ENCODE measurements around the gene PER1. TPM values are rescaled to one million over a fixed set of nuclear protein-coding genes. Genes with fewer than 3 reads are reported as not detected.
"Not testable (repeated sequence)": the region's sequence is repeated elsewhere in the genome, so short reads cannot be mapped to it uniquely, and the experiment has no call there.

PER1 gene
- total RNA-seq, 5 donors from 2014 or later (not counting 1 experiment from before 2014, with no cell fraction given), result 62.6 to 1,675 (median 82.4) TPM

DNA sequence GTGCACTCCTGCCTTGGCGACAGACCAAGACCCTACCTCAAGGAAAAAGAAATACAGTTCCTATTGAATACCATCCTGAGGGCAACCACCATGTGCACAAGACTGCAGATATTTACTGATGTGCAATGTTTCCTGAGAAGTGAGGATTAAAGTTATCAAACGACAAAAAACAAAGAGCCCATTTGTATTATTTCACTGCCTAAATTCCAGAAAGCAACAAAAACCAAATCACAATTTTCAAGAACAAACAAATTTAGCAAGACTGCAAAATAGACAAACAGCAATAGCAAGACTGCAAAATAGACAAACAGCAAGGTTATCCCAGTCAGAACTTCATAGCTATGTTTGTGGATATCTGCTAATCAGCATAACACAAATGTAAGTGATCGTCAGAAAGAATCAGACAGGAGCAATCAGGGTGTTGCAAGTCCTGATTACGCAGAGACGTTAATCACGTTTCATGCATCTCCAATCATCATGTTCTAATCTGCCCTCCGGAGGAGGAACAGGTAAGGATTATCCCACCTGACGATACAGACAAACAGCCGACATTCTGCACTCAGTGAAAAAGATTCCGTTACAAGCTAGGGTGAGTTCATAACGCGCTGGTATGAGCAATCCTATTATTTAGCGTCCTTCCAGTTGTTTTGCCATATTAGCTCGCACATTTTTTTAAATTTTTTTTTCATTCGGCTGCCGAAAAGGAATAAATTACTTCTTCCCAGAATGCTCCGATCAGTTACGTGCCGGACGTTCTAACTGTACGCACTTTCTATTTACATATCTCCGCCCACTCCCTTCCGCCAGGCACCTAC is 21.1 kb upstream of the PER1 start:
- peak overlapping the region; percentile 100 for H3K27ac Mint-ChIP-seq
- Histone ChIP-seq H3K27ac (ENCODE audit: low read length) (peak overlapping the region; percentile 99), H3K4me1 (ENCODE audit: control insufficient read depth in 1 of 2, extremely low read depth in 1 of 2, insufficient read depth in 2 of 2, low read length in 2 of 2) (peaks cover 22 to 49% of the 10 kb centered on the region in 2 experiments), H3K36me3 (ENCODE audit: control insufficient read depth in 2 of 2, extremely low read depth in 1 of 2, insufficient read depth in 1 of 2, low read length in 1 of 2) (no peaks in the 10 kb centered on the region), H3K4me3 (ENCODE audit: control insufficient read depth in 1 of 2, extremely low read depth in 1 of 2, low read length in 1 of 2) (peak overlapping the region; percentile 54 to 57), H3K9me3 (no peaks in the 10 kb centered on the region), H3K27me3 (replicated peaks in 1 of 2; ENCODE audit: control insufficient read depth in 2 of 2, extremely low read depth in 1 of 2, insufficient read depth in 2 of 2, low read length in 1 of 2) (no peaks in the 10 kb centered on the region)
- no peaks in the 10 kb centered on the region for H3K27me3 Mint-ChIP-seq
- POLR2A ChIA-PET, result interaction anchor here (0.5 to 1.4 kb wide), 24 partner anchors 9 to 122 kb away, joined by 3 to 20 read pairs (median 5); partner anchors contain the start of genes CTC1 (in 2 of the 2), BORCS6 (in 1 of the 2), PER1 (in 1 of the 2) and SLC25A35 (in 1 of the 2)
- H3K4me3 Mint-ChIP-seq, result peak overlapping the region; percentile 76 to 86 (median 81)
- no peaks in the 10 kb centered on the region for H3K9me3 Mint-ChIP-seq
- CTCF ChIA-PET, result interaction anchor here in 1 of 2 donors (0.6 to 1.3 kb wide), 10 partner anchors 12 to 210 kb away, joined by 3 to 10 read pairs (median 4); partner anchors contain the start of genes CTC1 and SLC25A35
- under 1% methylated on average over 15 of the region's 23 CpGs for WGBS (ENCODE audit: insufficient coverage)
- DNase-seq (peak in 33 of 35 experiments; percentile 55 to 94 (median 77)), ATAC-seq (replicated peaks in 1 of 4) (peak; percentile 82 to 85 (median 82))
- no peaks in the 10 kb centered on the region for H3K36me3 Mint-ChIP-seq
- H3K4me1 Mint-ChIP-seq, result peaks cover 46 to 56% (median 55%) of the 10 kb centered on the region in 3 donors

DNA sequence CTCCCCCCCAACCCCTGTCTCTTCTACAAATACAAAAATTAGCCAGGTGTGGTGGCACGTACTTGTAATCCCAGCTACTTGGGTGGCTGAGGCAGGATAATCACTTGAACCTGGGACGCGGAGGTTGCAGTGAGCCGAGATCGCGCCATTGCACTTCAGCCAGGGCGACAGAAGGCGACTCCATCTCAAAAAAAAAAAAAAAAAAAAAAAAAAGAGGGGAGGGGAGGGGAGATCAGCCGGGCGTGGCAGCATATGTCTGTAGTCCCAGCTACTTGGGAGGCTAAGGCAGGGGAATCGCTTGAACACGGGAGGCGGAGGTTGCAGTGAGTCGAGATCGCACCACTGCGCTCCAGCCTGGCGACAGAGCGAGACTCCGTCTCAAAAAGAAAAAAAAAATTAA is 18.0 kb upstream of the PER1 start:
- H3K27me3 ChIP-seq (replicated peaks in 1 of 2; ENCODE audit: control insufficient read depth in 2 of 2, extremely low read depth in 1 of 2, insufficient read depth in 2 of 2, low read length in 1 of 2); H3K36me3 Mint-ChIP-seq; H3K9me3 ChIP-seq; H3K27me3 Mint-ChIP-seq; H3K27ac Mint-ChIP-seq; H3K4me3 Mint-ChIP-seq; H3K4me3 ChIP-seq (ENCODE audit: control insufficient read depth in 1 of 2, extremely low read depth in 1 of 2, low read length in 1 of 2); DNase-seq; H3K27ac ChIP-seq (ENCODE audit: low read length); H3K9me3 Mint-ChIP-seq; CTCF ChIA-PET; H3K36me3 ChIP-seq (ENCODE audit: control insufficient read depth in 2 of 2, extremely low read depth in 1 of 2, insufficient read depth in 1 of 2, low read length in 1 of 2); ATAC-seq (replicated peaks in 1 of 4): not testable (repeated sequence)
- WGBS (ENCODE audit: insufficient coverage), result 100% methylated on average over 7 of the region's 19 CpGs
- peaks cover 28 to 44% (median 38%) of the 10 kb centered on the region in 3 donors for H3K4me1 Mint-ChIP-seq
- H3K4me1 ChIP-seq (ENCODE audit: control insufficient read depth in 1 of 2, extremely low read depth in 1 of 2, insufficient read depth in 2 of 2, low read length in 2 of 2), result peaks cover 15 to 38% of the 10 kb centered on the region in 2 experiments
- POLR2A ChIA-PET, result interaction anchor here (0.6 to 0.7 kb wide), 2 partner anchors 19 to 21 kb away, joined by 3 to 4 read pairs; no protein-coding TSS in a partner anchor

DNA sequence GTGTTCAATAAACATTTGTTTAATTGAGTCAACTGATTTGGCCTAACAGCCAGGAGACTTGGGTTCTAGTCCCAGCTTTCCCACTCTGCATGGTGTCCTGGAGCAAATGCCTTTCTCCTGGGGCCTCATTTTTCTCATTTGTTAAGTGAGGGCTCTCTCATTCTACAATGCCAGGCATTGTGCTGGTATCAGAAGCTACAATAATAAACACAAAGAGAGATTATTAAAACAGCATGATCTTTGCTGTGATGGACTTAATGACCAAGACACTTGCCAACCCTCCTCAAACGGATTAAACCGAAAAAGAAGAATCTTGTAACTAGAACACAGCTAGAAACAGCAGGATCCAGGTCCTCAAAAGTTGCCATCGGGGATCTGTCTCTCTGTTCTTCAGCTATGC is 15.3 kb upstream of the PER1 start:
- Mint-ChIP-seq H3K27me3 (no peaks in the 10 kb centered on the region), H3K27ac (peak overlapping the region in 1 of 2 donors; percentile 16), H3K4me3 (no peak overlapping the region), H3K4me1 (peaks cover 26 to 41% (median 34%) of the 10 kb centered on the region in 3 donors), H3K9me3 (no peaks in the 10 kb centered on the region), H3K36me3 (no peaks in the 10 kb centered on the region)
- ChIA-PET CTCF (interaction anchor here (0.5 to 1.0 kb wide), 3 partner anchors 11 to 152 kb away, joined by 3 to 7 read pairs (median 4); no protein-coding TSS in a partner anchor), POLR2A (interaction anchor here in 1 of 2 donors (0.8 to 1.2 kb wide), 2 partner anchors 9 to 11 kb away, joined by 3 read pairs; partner anchors contain the start of gene TMEM107)
- H3K9me3 ChIP-seq, result no peaks in the 10 kb centered on the region
- no peak overlapping the region for H3K4me3 ChIP-seq (ENCODE audit: control insufficient read depth in 1 of 2, extremely low read depth in 1 of 2, low read length in 1 of 2)
- H3K36me3 ChIP-seq (ENCODE audit: control insufficient read depth in 2 of 2, extremely low read depth in 1 of 2, insufficient read depth in 1 of 2, low read length in 1 of 2), result no peaks in the 10 kb centered on the region
- H3K27me3 ChIP-seq (replicated peaks in 1 of 2; ENCODE audit: control insufficient read depth in 2 of 2, extremely low read depth in 1 of 2, insufficient read depth in 2 of 2, low read length in 1 of 2), result no peaks in the 10 kb centered on the region
- 90% methylated on average over 2 of the region's 3 CpGs for WGBS (ENCODE audit: insufficient coverage)
- H3K27ac ChIP-seq (ENCODE audit: low read length), result no peak overlapping the region
- peaks cover 7 to 41% of the 10 kb centered on the region in 2 experiments for H3K4me1 ChIP-seq (ENCODE audit: control insufficient read depth in 1 of 2, extremely low read depth in 1 of 2, insufficient read depth in 2 of 2, low read length in 2 of 2)
- no peak for ATAC-seq (replicated peaks in 1 of 4)
- DNase-seq, result no peak

DNA sequence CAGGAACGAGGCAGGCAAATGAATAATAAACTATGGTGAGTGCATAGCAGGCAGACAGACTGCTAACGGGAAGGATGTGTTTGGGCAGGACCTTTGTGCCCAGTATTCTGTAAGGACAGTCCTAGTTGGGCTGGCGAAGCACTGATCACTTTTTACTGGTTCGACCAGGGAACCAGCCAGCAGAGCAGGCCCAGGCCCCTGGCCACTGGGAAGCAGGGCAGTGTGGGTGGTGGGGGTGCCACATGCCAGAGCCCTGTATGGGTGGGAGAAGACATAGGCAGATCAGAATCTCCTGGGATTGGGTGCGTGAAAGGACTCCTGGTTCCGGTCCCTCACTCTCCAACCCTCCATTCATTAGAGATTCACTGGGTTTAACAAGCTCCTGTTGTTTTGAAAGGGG is 14.5 kb upstream of the PER1 start:
- POLR2A ChIA-PET, result interaction anchor here in 1 of 2 donors (1.2 kb wide), 1 partner anchor 10 kb away, joined by 3 read pairs; the partner anchor contains the start of gene TMEM107
- 100% methylated on average over 2 of the region's 6 CpGs for WGBS (ENCODE audit: insufficient coverage)

DNA sequence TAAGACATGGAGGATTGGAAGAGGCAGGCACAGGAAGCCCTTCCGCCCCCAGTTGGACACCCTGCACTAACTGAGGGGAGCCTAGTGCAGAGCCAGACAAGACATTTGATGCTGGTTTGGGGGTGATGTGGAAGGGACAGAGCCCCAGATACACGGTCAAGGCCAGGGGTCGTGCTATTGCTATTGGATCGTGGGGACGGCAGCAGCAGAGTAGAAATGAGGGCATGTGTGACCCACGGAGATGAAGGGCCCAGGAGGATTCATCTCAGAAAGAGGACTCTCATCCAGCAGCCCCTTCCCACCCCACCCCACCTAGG is 12.6 kb upstream of the PER1 start:
- ATAC-seq (replicated peaks in 1 of 4) (peak; percentile 11 to 37 (median 29)), DNase-seq (peak in 2 of 35 experiments; percentile 43 to 51)
- POLR2A ChIA-PET, result interaction anchor here in 1 of 2 donors (1.8 kb wide), 1 partner anchor 9 kb away, joined by 17 read pairs; no protein-coding TSS in a partner anchor
- Mint-ChIP-seq H3K36me3 (peaks cover 18% of the 10 kb centered on the region), H3K27ac (peak overlapping the region; percentile 98), H3K27me3 (no peaks in the 10 kb centered on the region), H3K9me3 (no peaks in the 10 kb centered on the region), H3K4me3 (peak overlapping the region; percentile 83 to 85 (median 84)), H3K4me1 (peaks cover 45 to 56% (median 45%) of the 10 kb centered on the region in 3 donors)
- Histone ChIP-seq H3K4me3 (ENCODE audit: control insufficient read depth in 1 of 2, extremely low read depth in 1 of 2, low read length in 1 of 2) (peak overlapping the region; percentile 56 to 60), H3K27me3 (replicated peaks in 1 of 2; ENCODE audit: control insufficient read depth in 2 of 2, extremely low read depth in 1 of 2, insufficient read depth in 2 of 2, low read length in 1 of 2) (no peaks in the 10 kb centered on the region), H3K9me3 (no peaks in the 10 kb centered on the region), H3K36me3 (ENCODE audit: control insufficient read depth in 2 of 2, extremely low read depth in 1 of 2, insufficient read depth in 1 of 2, low read length in 1 of 2) (peaks cover 4 to 21% of the 10 kb centered on the region in 2 donors), H3K4me1 (ENCODE audit: control insufficient read depth in 1 of 2, extremely low read depth in 1 of 2, insufficient read depth in 2 of 2, low read length in 2 of 2) (peaks cover 22 to 58% of the 10 kb centered on the region in 2 experiments), H3K27ac (ENCODE audit: low read length) (peak overlapping the region; percentile 99)
- CTCF ChIA-PET, result interaction anchor here in 1 of 2 donors (1.3 kb wide), 1 partner anchor 46 kb away, joined by 4 read pairs; no protein-coding TSS in a partner anchor
- 50% methylated on average over 3 of the region's 6 CpGs for WGBS (ENCODE audit: insufficient coverage)

More for the DNA sequence above, 14.5 kb upstream of the PER1 start:
- no peaks in the 10 kb centered on the region for H3K27me3 Mint-ChIP-seq
- Histone ChIP-seq H3K27me3 (replicated peaks in 1 of 2; ENCODE audit: control insufficient read depth in 2 of 2, extremely low read depth in 1 of 2, insufficient read depth in 2 of 2, low read length in 1 of 2) (no peaks in the 10 kb centered on the region), H3K9me3 (no peaks in the 10 kb centered on the region), H3K27ac (ENCODE audit: low read length) (no peak overlapping the region), H3K36me3 (ENCODE audit: control insufficient read depth in 2 of 2, extremely low read depth in 1 of 2, insufficient read depth in 1 of 2, low read length in 1 of 2) (peaks cover 0 to 2% of the 10 kb centered on the region in 2 donors), H3K4me3 (ENCODE audit: control insufficient read depth in 1 of 2, extremely low read depth in 1 of 2, low read length in 1 of 2) (no peak overlapping the region), H3K4me1 (ENCODE audit: control insufficient read depth in 1 of 2, extremely low read depth in 1 of 2, insufficient read depth in 2 of 2, low read length in 2 of 2) (peaks cover 8 to 42% of the 10 kb centered on the region in 2 experiments)
- ATAC-seq (replicated peaks in 1 of 4), result no peak
- no peak for DNase-seq
- no peak overlapping the region for H3K4me3 Mint-ChIP-seq
- H3K36me3 Mint-ChIP-seq, result peaks cover under 1% of the 10 kb centered on the region
- H3K4me1 Mint-ChIP-seq, result peaks cover 25 to 40% (median 30%) of the 10 kb centered on the region in 3 donors
- H3K27ac Mint-ChIP-seq, result peak overlapping the region in 1 of 2 donors; percentile 61
- CTCF ChIA-PET, result interaction anchor here in 1 of 2 donors (0.6 kb wide), 1 partner anchor 145 kb away, joined by 7 read pairs; no protein-coding TSS in a partner anchor
- H3K9me3 Mint-ChIP-seq, result no peaks in the 10 kb centered on the region

All from T-cell (primary cell).